Gastrocnemius medialis (tissue), 4 donors: ENCODE results near the gene CDAN1.

Experiments used
- CTCF ChIP-seq, 5 experiments: fragments of 450-650 bp in 3 of 5; fragments of 200-600 bp in 2 of 5; sonication (generic) in 2 of 5; IDR thresholded peaks in 4 of 5; conservative IDR thresholded peaks in 1 of 5; 1 replicate in 4 of 5; 2 replicates in 1 of 5; pipeline ENCODE4 v1.5.1; 2016 to 2019; ENCODE audit warnings: antibody characterized with exemption in 5 of 5, mild to moderate bottlenecking in 3 of 5, moderate library complexity in 3 of 5
- POLR2A ChIP-seq, 2 donors: fragments of 450-650 bp; IDR thresholded peaks; one replicate each; pipeline ENCODE4 v1.6.1; 2017; ENCODE audit warnings: antibody characterized with exemption in 2 of 2, mild to moderate bottlenecking in 2 of 2, moderate library complexity in 2 of 2

GRCh38 chr15:42750306-42750705, 13.4 kb upstream of the CDAN1 start:
- TF ChIP-seq CTCF (IDR thresholded peaks at IDR 0.05 in 4 of 5, conservative IDR thresholded peaks at IDR 0.05 in 1 of 5), result no peak
- no peak for TF ChIP-seq POLR2A (IDR thresholded peaks at IDR 0.05)
